ENCODE results near the gene FAR2. TPM values are rescaled to one million over a fixed set of nuclear protein-coding genes. Genes with fewer than 3 reads are reported as not detected.

The FAR2 gene
- polyA plus RNA-seq, 3 donors, result 1.5 to 5.7 (median 4.4) TPM

GRCh38 chr12:29223956-29224543 is 75.0 kb downstream of the FAR2 start:
- WGBS, 3 donors, result 57 to 90% (median 81%) methylated on average over 2 of the region's 2 CpGs
- no peak overlapping the region for H3K27ac ChIP-seq (ENCODE audit: low read depth, low read length)

- 57 to 92% (median 68%) methylated on average over 4 of the region's 4 CpGs for WGBS, 3 donors
- H3K27ac ChIP-seq (ENCODE audit: low read depth, low read length), result no peak overlapping the region
These were observed 75.5 kb downstream of the FAR2 start for GRCh38 chr12:29224572-29224971.

- H3K27ac ChIP-seq (ENCODE audit: low read depth, low read length), result no peak overlapping the region
- WGBS, 3 donors, result 52 to 71% (median 54%) methylated on average over 2 of the region's 2 CpGs
These were observed 76.8 kb downstream of the FAR2 start for GRCh38 chr12:29225834-29226233.

GRCh38 chr12:29226616-29227015 is 77.5 kb downstream of the FAR2 start:
- H3K27ac ChIP-seq (ENCODE audit: low read depth, low read length), result no peak overlapping the region

GRCh38 chr12:29228474-29229157 is 79.5 kb downstream of the FAR2 start:
- no peak overlapping the region for H3K27ac ChIP-seq (ENCODE audit: low read depth, low read length)
- WGBS, 3 donors, result 48 to 70% (median 65%) methylated on average over 9 of the region's 9 CpGs

- 63 to 95% (median 92%) methylated on average over 2 of the region's 2 CpGs for WGBS, 3 donors
- no peak overlapping the region for H3K27ac ChIP-seq (ENCODE audit: low read depth, low read length)
These were observed 80.1 kb downstream of the FAR2 start for GRCh38 chr12:29229158-29229505.

- 64 to 91% (median 87%) methylated on average over 3 of the region's 3 CpGs for WGBS, 3 donors
- no peak overlapping the region for H3K27ac ChIP-seq (ENCODE audit: low read depth, low read length)
These were observed 80.9 kb downstream of the FAR2 start for GRCh38 chr12:29229937-29230336.

- H3K27ac ChIP-seq (ENCODE audit: low read depth, low read length), result no peak overlapping the region
- WGBS, 3 donors, result 44 to 90% (median 86%) methylated on average over 2 of the region's 2 CpGs
These were observed 81.9 kb downstream of the FAR2 start for GRCh38 chr12:29230800-29231560.

GRCh38 chr12:29232086-29232485 is 83.0 kb downstream of the FAR2 start:
- 62 to 75% (median 72%) methylated on average over 3 of the region's 3 CpGs for WGBS, 3 donors
- H3K27ac ChIP-seq (ENCODE audit: low read depth, low read length), result no peak overlapping the region

GRCh38 chr12:29234552-29234951 is 85.5 kb downstream of the FAR2 start:
- H3K27ac ChIP-seq (ENCODE audit: low read depth, low read length), result no peak overlapping the region
- WGBS, 3 donors, result 80 to 93% (median 89%) methylated on average over 2 of the region's 2 CpGs

GRCh38 chr12:29234965-29235626 is 86.0 kb downstream of the FAR2 start:
- no peak overlapping the region for H3K27ac ChIP-seq (ENCODE audit: low read depth, low read length)
- WGBS, 3 donors, result 53 to 82% (median 78%) methylated on average over 2 of the region's 2 CpGs

GRCh38 chr12:29238822-29239291 is 89.8 kb downstream of the FAR2 start:
- H3K27ac ChIP-seq (ENCODE audit: low read depth, low read length), result no peak overlapping the region
- 57 to 75% (median 68%) methylated on average over 2 of the region's 2 CpGs for WGBS, 3 donors

GRCh38 chr12:29239336-29239735 is 90.3 kb downstream of the FAR2 start:
- no peak overlapping the region for H3K27ac ChIP-seq (ENCODE audit: low read depth, low read length)
- WGBS, 3 donors, result 35 to 53% (median 53%) methylated on average over 1 of the region's 1 CpG

- H3K27ac ChIP-seq (ENCODE audit: low read depth, low read length), result no peak overlapping the region
- 45 to 87% (median 78%) methylated on average over 2 of the region's 2 CpGs for WGBS, 3 donors
These were observed 91.4 kb downstream of the FAR2 start for GRCh38 chr12:29240441-29240840.

GRCh38 chr12:29241821-29242591 is 92.9 kb downstream of the FAR2 start:
- 23 to 39% (median 27%) methylated on average over 7 of the region's 7 CpGs for WGBS, 3 donors
- H3K27ac ChIP-seq (ENCODE audit: low read depth, low read length), result peak overlapping the region; percentile 43

- H3K27ac ChIP-seq (ENCODE audit: low read depth, low read length), result no peak overlapping the region
- 30 to 59% (median 52%) methylated on average over 4 of the region's 4 CpGs for WGBS, 3 donors
These were observed 93.9 kb downstream of the FAR2 start for GRCh38 chr12:29242921-29243431.

GRCh38 chr12:29244159-29244765 is 95.2 kb downstream of the FAR2 start:
- WGBS, 3 donors, result 73 to 91% (median 88%) methylated on average over 3 of the region's 3 CpGs

GRCh38 chr12:29245246-29245645 is 96.2 kb downstream of the FAR2 start:
- 88 to 96% (median 90%) methylated on average over 3 of the region's 3 CpGs for WGBS, 3 donors
- H3K27ac ChIP-seq (ENCODE audit: low read depth, low read length), result no peak overlapping the region

More at GRCh38 chr12:29244159-29244765, 95.2 kb downstream of the FAR2 start:
- H3K27ac ChIP-seq (ENCODE audit: low read depth, low read length), result no peak overlapping the region

Data from adipose tissue (tissue), 3 donors.